GM12878 (cell line): ENCODE data around the gene DCDC2C. TPM values are rescaled to one million over a fixed set of nuclear protein-coding genes. Genes with fewer than 3 reads are reported as not detected.

Experiments used
- ATAC-seq: fragments of 200-7000 bp; cut with Tn5 transposase; 3 replicates; pipeline ENCODE4 v1.9.1; 2020; ENCODE audit warnings: mild to moderate bottlenecking, moderate library complexity
- BruUV-seq: library from RNA; stranded (reverse); fragments of 400-500 nt; replicated peaks from 2 replicates; lab custom pipeline; 2021; lab: Mats Ljungman, UMichigan
- CTCF ChIA-PET: fragments of 300-600 bp; sonication (Branson Sonifier 250); formaldehyde crosslinking; extraction: SDS; loops from one replicate; lab custom pipeline; 2021; ENCODE audit warnings: inconsistent platforms; lab: Yijun Ruan, JAX
- POLR2A ChIA-PET: fragments of 350-600 bp; formaldehyde crosslinking; extraction: SDS; loops from one replicate; lab custom pipeline; 2021; ENCODE audit warnings: inconsistent platforms; lab: Charles Lee
- RAD21 ChIA-PET: fragments of 300-600 bp; sonication (Branson Sonifier 250); formaldehyde crosslinking; loops from one replicate; lab custom pipeline; 2023; ENCODE audit warnings: antibody characterized with exemption; ENCODE audit not compliant: unreplicated experiment; lab: Charles Lee
- SMC1A ChIA-PET: fragments of 300-600 bp; sonication (Branson Sonifier 250); formaldehyde crosslinking; loops from one replicate; lab custom pipeline; 2023; ENCODE audit not compliant: unreplicated experiment, uncharacterized antibody; lab: Charles Lee
- DNase-seq: peaks from one replicate; pipeline ENCODE4 v3.0.0-alpha.2; 2011; ENCODE audit warnings: low read depth, low spot score
- FAIRE-seq: peaks from 3 replicates; lab custom pipeline; 2011; peaks lifted over from hg19 to GRCh38; lab: Jason Lieb, UNC
- H2AFZ ChIP-seq: 2 replicates; pipeline ENCODE4 v1.6.0; 2011; ENCODE audit warnings: low read depth, low read length, control low read depth; ENCODE audit not compliant: control insufficient read depth
- H3K27ac ChIP-seq: 2 replicates; pipeline ENCODE4 v1.5.1; 2011; ENCODE audit warnings: control low read depth; ENCODE audit not compliant: control insufficient read depth, insufficient read depth
- H3K27me3 ChIP-seq, 2 experiments: replicated peaks in 1 of 2; 2 replicates each; pipeline versions ENCODE4 v1.6.0 to v1.6.1; 2011; ENCODE audit warnings: low read length in 1 of 2; ENCODE audit not compliant: control insufficient read depth in 2 of 2, insufficient read depth in 2 of 2
- H3K36me3 ChIP-seq, 2 experiments: 2 replicates each; pipeline ENCODE4 v1.5.1; 2011; ENCODE audit warnings: low read length in 1 of 2; ENCODE audit not compliant: control insufficient read depth in 2 of 2, insufficient read depth in 2 of 2
- H3K4me1 ChIP-seq: 2 replicates; pipeline ENCODE4 v1.6.1; 2011; ENCODE audit warnings: mild to moderate bottlenecking, low read length, moderate library complexity, mixed read lengths; ENCODE audit not compliant: control insufficient read depth, insufficient read depth
- H3K4me2 ChIP-seq: 2 replicates; pipeline ENCODE4 v1.6.0; 2011; ENCODE audit warnings: control low read depth; ENCODE audit not compliant: control insufficient read depth, insufficient read depth
- H3K4me3 ChIP-seq: fragments of 200-600 bp; sonication (generic); 2 replicates; pipeline ENCODE4 v1.5.1; 2016
- H3K79me2 ChIP-seq: 2 replicates; pipeline ENCODE4 v1.6.0; 2011; ENCODE audit warnings: low read length; ENCODE audit not compliant: control insufficient read depth, insufficient read depth
- H3K9ac ChIP-seq: 2 replicates; pipeline ENCODE4 v1.8.0; 2011; ENCODE audit warnings: low read length, control low read depth, mixed read lengths; ENCODE audit not compliant: control insufficient read depth, insufficient read depth
- H3K9me3 ChIP-seq: replicated peaks from 3 replicates; pipeline ENCODE4 v1.5.1; 2011; ENCODE audit warnings: mild to moderate bottlenecking, low read length; ENCODE audit not compliant: control insufficient read depth, insufficient read depth
- H4K20me1 ChIP-seq: 2 replicates; pipeline ENCODE4 v1.6.0; 2011; ENCODE audit not compliant: control insufficient read depth, insufficient read depth
- ATF7 ChIP-seq: fragments of 450-650 bp; IDR thresholded peaks from 2 replicates; pipeline ENCODE4 v1.6.1; 2016; ENCODE audit warnings: low read depth, mild to moderate bottlenecking
- CBFB ChIP-seq: IDR thresholded peaks from 2 replicates; pipeline ENCODE4 v1.6.1; 2016; ENCODE audit warnings: antibody characterized with exemption, low read depth
- CEBPB ChIP-seq, 2 experiments: fragments of 150-350 bp in 1 of 2; IDR thresholded peaks; 2 replicates each; pipeline ENCODE4 v1.6.1; 2012 to 2014; ENCODE audit warnings: low read depth in 2 of 2, low read length in 2 of 2, borderline replicate concordance in 1 of 2, inconsistent platforms in 1 of 2
- FOS ChIP-seq: IDR thresholded peaks from 3 replicates; pipeline ENCODE4 v1.6.1; 2011; ENCODE audit warnings: borderline replicate concordance; ENCODE audit not compliant: insufficient read length; ENCODE audit errors: extremely low read depth
- IRF4 ChIP-seq: IDR thresholded peaks from 2 replicates; pipeline ENCODE4 v1.6.1; 2011; ENCODE audit warnings: low read depth, low read length
- MEF2A ChIP-seq: IDR thresholded peaks from 2 replicates; pipeline ENCODE4 v1.6.1; 2011; ENCODE audit warnings: low read depth, mild to moderate bottlenecking, low read length, moderate library complexity; ENCODE audit not compliant: insufficient read depth
- RAD21 ChIP-seq: IDR thresholded peaks from 2 replicates; pipeline ENCODE4 v1.6.1; 2011; ENCODE audit warnings: mild to moderate bottlenecking, low read depth, low read length, moderate library complexity; ENCODE audit not compliant: insufficient read depth
- RFX5 ChIP-seq: IDR thresholded peaks from 2 replicates; pipeline ENCODE4 v1.6.1; 2011; ENCODE audit warnings: low read depth, low read length, improper control_type of control experiment
- SPI1 ChIP-seq: IDR thresholded peaks from 2 replicates; pipeline ENCODE4 v1.6.1; 2011; ENCODE audit warnings: low read depth, mild to moderate bottlenecking, low read length, moderate library complexity, borderline replicate concordance; ENCODE audit not compliant: insufficient read depth
- SUPT20H ChIP-seq: IDR thresholded peaks from 2 replicates; pipeline ENCODE4 v1.6.1; 2011; ENCODE audit warnings: low read depth, mild to moderate bottlenecking, low read length, moderate library complexity, borderline replicate concordance; ENCODE audit not compliant: control insufficient read depth
- TCF3 ChIP-seq: IDR thresholded peaks from 2 replicates; pipeline ENCODE4 v1.6.1; 2012; ENCODE audit warnings: low read depth, mild to moderate bottlenecking, low read length, borderline replicate concordance; ENCODE audit not compliant: insufficient read depth
- WGBS: methylation state at CpG from one replicate; pipeline ENCODE4 v1.1.6; 2016; ENCODE audit warnings: low lambda C conversion rate; ENCODE audit not compliant: insufficient replicate concordance, insufficient coverage; ENCODE audit errors: missing lambda C conversion rate; 5-methylcytosine and 5-hydroxymethylcytosine counted together
- in situ Hi-C: fragments of 300-500 bp; cut with MboI; formaldehyde crosslinking; loops from 9 replicates; pipeline ENCODE4 v1.14.3; 2018; ENCODE audit warnings: mixed read lengths
- intact Hi-C: fragments of 100-400 bp; cut with micrococcal nuclease; formaldehyde crosslinking; loops from one replicate; pipeline ENCODE4 v1.14.2; 2022; ENCODE audit not compliant: unreplicated experiment
- polyA plus RNA-seq, 11 experiments: library from polyadenylated mRNA; depleted of rRNA in 4 of 11; unstranded in 6 of 11; stranded (reverse) in 5 of 11; fragments of >200 nt; fragmentation: Nextera tagmentation in 4 of 11; fragmentation: Illumina TruSeq in 1 of 11; extraction: Ambion mirVana in 4 of 11; extraction: Trizol in 1 of 11; gene quantifications; 1 replicate in 1 of 11; 2 replicates in 10 of 11; pipeline versions ENCODE4 v1.2.1 to v1.2.3, GENCODE V29; 2011 to 2016; ENCODE audit warnings: inconsistent platforms in 2 of 11, missing spikeins in 2 of 11, low read depth in 1 of 11
- total RNA-seq, 4 experiments: library from RNA; depleted of rRNA in 3 of 4; stranded (reverse); fragments of >200 nt in 3 of 4; fragmentation: Illumina TruSeq in 1 of 4; extraction: Trizol in 1 of 4; gene quantifications; 2 replicates each; pipeline versions ENCODE4 v1.2.1 to v1.2.3, GENCODE V29; 2013 to 2021

The DCDC2C gene
- total and polyA plus RNA-seq, 10 of the 15 experiments (the other 5 are each of a cell fraction or from before 2014, with no cell fraction given): not detected

DNA sequence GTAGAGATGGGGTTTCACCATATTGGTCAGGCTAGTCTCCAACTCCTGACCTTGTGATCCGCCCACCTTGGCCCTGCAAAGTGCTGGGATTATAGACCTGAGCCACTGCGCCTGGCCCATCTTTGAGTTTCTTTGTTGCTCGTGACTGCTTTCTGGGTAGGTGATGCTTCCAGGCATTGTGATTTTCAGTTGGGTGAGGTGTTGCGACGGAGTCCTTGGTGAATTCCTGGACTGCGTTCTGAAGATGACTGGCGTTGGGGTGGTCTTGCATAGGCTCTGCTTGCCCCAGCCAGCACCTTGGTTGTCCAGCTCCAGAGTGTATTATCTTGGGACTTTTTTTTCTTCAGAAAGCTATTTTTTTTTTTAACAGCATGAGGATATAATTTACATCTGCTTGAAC lies 103.4 kb downstream of the DCDC2C start:
- FAIRE-seq (no peak), DNase-seq (no peak), ATAC-seq (no peak)
- WGBS: 69% methylated on average over 7 of the region's 7 CpGs
- in situ Hi-C loops (no loop called here), intact Hi-C loops (no loop called here)
- POLR2A ChIA-PET: no interaction called here
- Histone ChIP-seq H3K36me3 (no peaks in the 10 kb centered on the region), H3K27ac (no peak overlapping the region), H3K9ac (no peak overlapping the region), H3K27me3 (no peaks in the 10 kb centered on the region), H3K79me2 (no peaks in the 10 kb centered on the region), H4K20me1 (no peaks in the 10 kb centered on the region), H3K4me2 (no peak overlapping the region), H3K4me1 (no peaks in the 10 kb centered on the region), H3K4me3 (no peak overlapping the region), H3K9me3 (no peaks in the 10 kb centered on the region), H2AFZ (no peak overlapping the region)
- TF ChIP-seq CBFB (no peak), FOS (no peak), IRF4 (no peak), ATF7 (no peak), RFX5 (no peak), SUPT20H (no peak), CEBPB (IDR thresholded peaks at IDR 0.05; ENCODE audit: borderline replicate concordance in 1 of 2, low read depth in 2 of 2, low read length in 2 of 2) (no peak), TCF3 (no peak), RAD21 (no peak), SPI1 (no peak), MEF2A (no peak)
- SMC1A ChIA-PET: no interaction called here
- no TSS peak for BruUV-seq
- RAD21 ChIA-PET: no interaction called here
- CTCF ChIA-PET: interaction anchor here (1.5 kb wide), 1 partner anchor 22 kb away, joined by 3 read pairs; no protein-coding TSS in a partner anchor
